Testis (tissue), 2 donors: ENCODE measurements around the gene FAM107B.

Source experiments
- POLR2A ChIP-seq: fragments of 450-650 bp; IDR thresholded peaks from one replicate; pipeline ENCODE4 v1.6.1; 2017; ENCODE audit warnings: antibody characterized with exemption, mild to moderate bottlenecking, moderate library complexity
- TF ChIP-seq, protein P1 (sequence below), 3 experiments: fragments of 450-650 bp in 2 of 3; fragments of 200-600 bp in 1 of 3; sonication (generic) in 1 of 3; IDR thresholded peaks; one replicate each; pipeline ENCODE4 v1.5.1; 2016 to 2019; ENCODE audit warnings: antibody characterized with exemption in 3 of 3, mild to moderate bottlenecking in 2 of 3, moderate library complexity in 1 of 3

DNA sequence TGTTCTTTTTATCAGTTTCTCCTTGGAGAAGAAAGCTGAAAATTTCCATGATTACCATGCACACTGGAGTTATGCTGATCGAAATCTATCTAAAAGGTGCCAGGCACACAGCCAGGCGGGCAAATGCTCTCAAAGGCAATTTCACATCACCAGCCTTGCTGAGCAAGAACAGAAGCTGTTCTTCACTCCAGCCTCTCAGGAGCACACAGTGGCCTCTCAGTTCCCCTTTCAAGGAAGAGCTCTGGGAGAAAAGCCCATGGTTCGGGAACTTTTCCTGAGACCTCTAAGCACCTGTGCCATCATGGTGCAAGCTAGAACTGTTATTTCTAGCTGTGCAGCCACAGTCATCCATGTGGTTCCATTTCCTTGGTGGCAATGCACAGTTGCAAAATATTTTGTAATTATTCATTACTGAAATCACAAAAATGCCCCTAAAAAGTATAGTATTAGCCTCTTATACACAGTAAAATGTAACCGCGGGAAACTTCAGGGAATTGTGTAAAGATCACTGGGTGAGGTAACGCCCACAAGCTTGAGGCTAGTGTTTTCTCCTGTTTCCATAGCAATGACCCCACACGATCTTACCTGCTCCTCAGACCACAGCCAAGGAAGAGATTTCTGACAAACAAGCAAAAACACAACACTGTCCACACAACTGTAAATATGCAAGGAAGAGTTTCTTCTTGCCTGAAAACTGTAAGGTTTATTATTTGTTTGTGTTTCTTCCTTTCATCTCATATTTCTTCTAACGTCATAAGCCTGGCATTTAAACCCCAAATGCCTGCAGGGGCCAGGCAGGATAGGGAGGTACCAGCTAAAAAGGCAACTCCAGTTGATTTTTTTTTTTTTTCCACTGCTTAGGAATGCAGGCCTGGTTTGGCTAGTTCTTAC is 121.2 kb downstream of the FAM107B start:
- TF ChIP-seq, protein P1, sequence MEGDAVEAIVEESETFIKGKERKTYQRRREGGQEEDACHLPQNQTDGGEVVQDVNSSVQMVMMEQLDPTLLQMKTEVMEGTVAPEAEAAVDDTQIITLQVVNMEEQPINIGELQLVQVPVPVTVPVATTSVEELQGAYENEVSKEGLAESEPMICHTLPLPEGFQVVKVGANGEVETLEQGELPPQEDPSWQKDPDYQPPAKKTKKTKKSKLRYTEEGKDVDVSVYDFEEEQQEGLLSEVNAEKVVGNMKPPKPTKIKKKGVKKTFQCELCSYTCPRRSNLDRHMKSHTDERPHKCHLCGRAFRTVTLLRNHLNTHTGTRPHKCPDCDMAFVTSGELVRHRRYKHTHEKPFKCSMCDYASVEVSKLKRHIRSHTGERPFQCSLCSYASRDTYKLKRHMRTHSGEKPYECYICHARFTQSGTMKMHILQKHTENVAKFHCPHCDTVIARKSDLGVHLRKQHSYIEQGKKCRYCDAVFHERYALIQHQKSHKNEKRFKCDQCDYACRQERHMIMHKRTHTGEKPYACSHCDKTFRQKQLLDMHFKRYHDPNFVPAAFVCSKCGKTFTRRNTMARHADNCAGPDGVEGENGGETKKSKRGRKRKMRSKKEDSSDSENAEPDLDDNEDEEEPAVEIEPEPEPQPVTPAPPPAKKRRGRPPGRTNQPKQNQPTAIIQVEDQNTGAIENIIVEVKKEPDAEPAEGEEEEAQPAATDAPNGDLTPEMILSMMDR (IDR thresholded peaks at IDR 0.05) = no peak
- no peak for TF ChIP-seq POLR2A
